PFSK-1 (cell line): ENCODE measurements around the gene DET1.

Experiments
- POLR2AphosphoS5 ChIP-seq: IDR thresholded peaks from 2 replicates; pipeline ENCODE4 v1.6.1; 2012; ENCODE audit warnings: low read depth, mild to moderate bottlenecking, control low read depth, low read length, moderate library complexity
- SIN3A ChIP-seq: IDR thresholded peaks from 2 replicates; pipeline ENCODE4 v1.6.1; 2012; ENCODE audit warnings: mild to moderate bottlenecking, low read length, moderate library complexity, borderline replicate concordance; ENCODE audit not compliant: insufficient read depth
- TAF1 ChIP-seq: IDR thresholded peaks from 2 replicates; pipeline ENCODE4 v1.6.1; 2012; ENCODE audit warnings: low read length, control low read depth, borderline replicate concordance; ENCODE audit not compliant: insufficient read depth
- TF ChIP-seq, protein P1 (sequence below), 2 experiments: IDR thresholded peaks; 2 replicates each; pipeline versions ENCODE4 v1.6.1 to v1.8.0; 2011 to 2012; ENCODE audit warnings: low read depth in 2 of 2, low read length in 2 of 2, control low read depth in 1 of 2, inconsistent platforms in 1 of 2, mild to moderate bottlenecking in 1 of 2, moderate library complexity in 1 of 2; ENCODE audit not compliant: insufficient read depth in 1 of 2

GRCh38 chr15:88543065-88543776 lies 3.3 kb downstream of the DET1 start:
- no peak for TF ChIP-seq TAF1
- TF ChIP-seq POLR2AphosphoS5, result no peak
- no peak for TF ChIP-seq SIN3A
- TF ChIP-seq, protein P1, sequence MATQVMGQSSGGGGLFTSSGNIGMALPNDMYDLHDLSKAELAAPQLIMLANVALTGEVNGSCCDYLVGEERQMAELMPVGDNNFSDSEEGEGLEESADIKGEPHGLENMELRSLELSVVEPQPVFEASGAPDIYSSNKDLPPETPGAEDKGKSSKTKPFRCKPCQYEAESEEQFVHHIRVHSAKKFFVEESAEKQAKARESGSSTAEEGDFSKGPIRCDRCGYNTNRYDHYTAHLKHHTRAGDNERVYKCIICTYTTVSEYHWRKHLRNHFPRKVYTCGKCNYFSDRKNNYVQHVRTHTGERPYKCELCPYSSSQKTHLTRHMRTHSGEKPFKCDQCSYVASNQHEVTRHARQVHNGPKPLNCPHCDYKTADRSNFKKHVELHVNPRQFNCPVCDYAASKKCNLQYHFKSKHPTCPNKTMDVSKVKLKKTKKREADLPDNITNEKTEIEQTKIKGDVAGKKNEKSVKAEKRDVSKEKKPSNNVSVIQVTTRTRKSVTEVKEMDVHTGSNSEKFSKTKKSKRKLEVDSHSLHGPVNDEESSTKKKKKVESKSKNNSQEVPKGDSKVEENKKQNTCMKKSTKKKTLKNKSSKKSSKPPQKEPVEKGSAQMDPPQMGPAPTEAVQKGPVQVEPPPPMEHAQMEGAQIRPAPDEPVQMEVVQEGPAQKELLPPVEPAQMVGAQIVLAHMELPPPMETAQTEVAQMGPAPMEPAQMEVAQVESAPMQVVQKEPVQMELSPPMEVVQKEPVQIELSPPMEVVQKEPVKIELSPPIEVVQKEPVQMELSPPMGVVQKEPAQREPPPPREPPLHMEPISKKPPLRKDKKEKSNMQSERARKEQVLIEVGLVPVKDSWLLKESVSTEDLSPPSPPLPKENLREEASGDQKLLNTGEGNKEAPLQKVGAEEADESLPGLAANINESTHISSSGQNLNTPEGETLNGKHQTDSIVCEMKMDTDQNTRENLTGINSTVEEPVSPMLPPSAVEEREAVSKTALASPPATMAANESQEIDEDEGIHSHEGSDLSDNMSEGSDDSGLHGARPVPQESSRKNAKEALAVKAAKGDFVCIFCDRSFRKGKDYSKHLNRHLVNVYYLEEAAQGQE (IDR thresholded peaks at IDR 0.05; ENCODE audit: insufficient read depth in 1 of 2, low read depth in 2 of 2, low read length in 2 of 2), result no peak
